NB4 (cell line): Measurements from ENCODE around the gene SPATA2.

Source experiments
- POLR2A ChIP-seq: IDR thresholded peaks from 2 replicates; pipeline ENCODE4 v1.6.1; 2011; ENCODE audit warnings: mild to moderate bottlenecking; ENCODE audit not compliant: insufficient read length; ENCODE audit errors: extremely low read depth
- TF ChIP-seq, protein P1 (sequence below): IDR thresholded peaks from one replicate; pipeline ENCODE4 v1.5.1; 2012; ENCODE audit warnings: low read depth, low read length

- TF ChIP-seq, protein P1, sequence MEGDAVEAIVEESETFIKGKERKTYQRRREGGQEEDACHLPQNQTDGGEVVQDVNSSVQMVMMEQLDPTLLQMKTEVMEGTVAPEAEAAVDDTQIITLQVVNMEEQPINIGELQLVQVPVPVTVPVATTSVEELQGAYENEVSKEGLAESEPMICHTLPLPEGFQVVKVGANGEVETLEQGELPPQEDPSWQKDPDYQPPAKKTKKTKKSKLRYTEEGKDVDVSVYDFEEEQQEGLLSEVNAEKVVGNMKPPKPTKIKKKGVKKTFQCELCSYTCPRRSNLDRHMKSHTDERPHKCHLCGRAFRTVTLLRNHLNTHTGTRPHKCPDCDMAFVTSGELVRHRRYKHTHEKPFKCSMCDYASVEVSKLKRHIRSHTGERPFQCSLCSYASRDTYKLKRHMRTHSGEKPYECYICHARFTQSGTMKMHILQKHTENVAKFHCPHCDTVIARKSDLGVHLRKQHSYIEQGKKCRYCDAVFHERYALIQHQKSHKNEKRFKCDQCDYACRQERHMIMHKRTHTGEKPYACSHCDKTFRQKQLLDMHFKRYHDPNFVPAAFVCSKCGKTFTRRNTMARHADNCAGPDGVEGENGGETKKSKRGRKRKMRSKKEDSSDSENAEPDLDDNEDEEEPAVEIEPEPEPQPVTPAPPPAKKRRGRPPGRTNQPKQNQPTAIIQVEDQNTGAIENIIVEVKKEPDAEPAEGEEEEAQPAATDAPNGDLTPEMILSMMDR: no peak
- no peak for TF ChIP-seq POLR2A
Observed at GRCh38 chr20:49910340-49910706, 5.0 kb downstream of the SPATA2 start.
